ENCODE data around the gene HHAT. TPM values are rescaled to one million over a fixed set of nuclear protein-coding genes. Genes with fewer than 3 reads are reported as not detected.

HHAT gene
- total RNA-seq, 1 donor from 2014 or later, result 11.8 TPM

- Histone ChIP-seq H3K27ac (no peak overlapping the region), H3K36me3 (no peaks in the 10 kb centered on the region), H3K27me3 (no peaks in the 10 kb centered on the region), H3K4me3 (no peak overlapping the region), H3K9me3 (no peaks in the 10 kb centered on the region), H3K4me1 (no peaks in the 10 kb centered on the region)
- intact Hi-C loops (cut with DNase I), result no loop called here
- no peak for TF ChIP-seq POLR2AphosphoS5 (IDR thresholded peaks at IDR 0.05; ENCODE audit: insufficient read depth in 1 of 2, low read depth in 1 of 2)
- TF ChIP-seq POLR2A (IDR thresholded peaks at IDR 0.05), result no peak
- no peak for DNase-seq (ENCODE audit: extremely low spot score in 2 of 2)
Measured at GRCh38 chr1:210626341-210626740, 297.6 kb downstream of the HHAT start.

- intact Hi-C loops (cut with DNase I), result no loop called here
- H3K4me3 ChIP-seq, result no peak overlapping the region
- H3K36me3 ChIP-seq, result no peaks in the 10 kb centered on the region
- DNase-seq (ENCODE audit: extremely low spot score in 2 of 2), result no peak
- no peaks in the 10 kb centered on the region for H3K4me1 ChIP-seq
- TF ChIP-seq POLR2AphosphoS5 (IDR thresholded peaks at IDR 0.05; ENCODE audit: insufficient read depth in 1 of 2, low read depth in 1 of 2) (no peak), CTCF (IDR thresholded peaks at IDR 0.05) (no peak), POLR2A (IDR thresholded peaks at IDR 0.05) (no peak)
- H3K27ac ChIP-seq, result no peak overlapping the region
- no peaks in the 10 kb centered on the region for H3K9me3 ChIP-seq
- no peaks in the 10 kb centered on the region for H3K27me3 ChIP-seq
Measured at GRCh38 chr1:210627755-210628154, 299.1 kb downstream of the HHAT start.

GRCh38 chr1:210629276-210629675 is 300.6 kb downstream of the HHAT start:
- intact Hi-C loops (cut with DNase I), result no loop called here
- H3K27ac ChIP-seq, result no peak overlapping the region
- H3K4me3 ChIP-seq, result no peak overlapping the region
- DNase-seq (ENCODE audit: extremely low spot score in 2 of 2), result no peak
- no peaks in the 10 kb centered on the region for H3K27me3 ChIP-seq
- TF ChIP-seq POLR2AphosphoS5 (IDR thresholded peaks at IDR 0.05; ENCODE audit: insufficient read depth in 1 of 2, low read depth in 1 of 2), result no peak
- TF ChIP-seq POLR2A (IDR thresholded peaks at IDR 0.05), result no peak
- no peak for TF ChIP-seq CTCF (IDR thresholded peaks at IDR 0.05)
- H3K36me3 ChIP-seq, result no peaks in the 10 kb centered on the region
- H3K4me1 ChIP-seq, result no peaks in the 10 kb centered on the region
- no peaks in the 10 kb centered on the region for H3K9me3 ChIP-seq

- intact Hi-C loops (cut with DNase I), result no loop called here
- TF ChIP-seq POLR2A (IDR thresholded peaks at IDR 0.05) (no peak), POLR2AphosphoS5 (IDR thresholded peaks at IDR 0.05; ENCODE audit: insufficient read depth in 1 of 2, low read depth in 1 of 2) (no peak), CTCF (IDR thresholded peaks at IDR 0.05) (no peak)
Measured at GRCh38 chr1:210631399-210631798, 302.7 kb downstream of the HHAT start.

GRCh38 chr1:210633140-210633539 is 304.4 kb downstream of the HHAT start:
- Histone ChIP-seq H3K27me3 (no peaks in the 10 kb centered on the region), H3K9me3 (no peaks in the 10 kb centered on the region), H3K27ac (no peak overlapping the region), H3K4me3 (no peak overlapping the region), H3K4me1 (no peaks in the 10 kb centered on the region), H3K36me3 (no peaks in the 10 kb centered on the region)
- intact Hi-C loops (cut with DNase I), result no loop called here
- no peak for DNase-seq (ENCODE audit: extremely low spot score in 2 of 2)
- TF ChIP-seq POLR2A (IDR thresholded peaks at IDR 0.05), result no peak
- no peak for TF ChIP-seq CTCF (IDR thresholded peaks at IDR 0.05)
- TF ChIP-seq POLR2AphosphoS5 (IDR thresholded peaks at IDR 0.05; ENCODE audit: insufficient read depth in 1 of 2, low read depth in 1 of 2), result no peak

More at GRCh38 chr1:210631399-210631798, 302.7 kb downstream of the HHAT start:
- H3K27me3 ChIP-seq, result no peaks in the 10 kb centered on the region
- H3K27ac ChIP-seq, result no peak overlapping the region
- H3K9me3 ChIP-seq, result no peaks in the 10 kb centered on the region
- no peak for DNase-seq (ENCODE audit: extremely low spot score in 2 of 2)
- H3K4me1 ChIP-seq, result no peaks in the 10 kb centered on the region
- no peaks in the 10 kb centered on the region for H3K36me3 ChIP-seq
- no peak overlapping the region for H3K4me3 ChIP-seq

Data from vagina (tissue), 2 donors.